ENCODE results near the gene ATP2B2. TPM values are rescaled to one million over a fixed set of nuclear protein-coding genes. Genes with fewer than 3 reads are reported as not detected.

The ATP2B2 gene
- total RNA-seq, 1 experiment from 2014 or later, result not detected

DNA sequence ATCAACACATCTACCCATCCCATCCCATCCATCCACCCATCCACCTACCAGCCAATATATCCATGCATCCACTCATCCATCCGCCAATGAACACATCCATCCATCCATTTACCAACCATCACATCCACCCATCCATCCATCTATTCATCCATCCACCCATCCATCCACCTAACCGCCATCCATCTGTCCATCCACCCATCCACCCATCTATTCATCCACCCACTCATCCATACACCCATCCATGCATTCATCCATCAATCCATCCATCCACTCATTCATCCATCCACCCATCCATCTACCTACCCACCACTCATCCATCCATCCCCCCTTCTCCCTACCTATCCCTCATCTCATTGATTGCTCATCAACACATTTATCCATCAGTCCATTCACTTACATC, 136.9 kb downstream of the ATP2B2 start:
- H3K27me3 Mint-ChIP-seq (ENCODE audit: unreplicated experiment), result peaks cover 88% of the 10 kb centered on the region
- DNase-seq, result no peak
- H3K27ac Mint-ChIP-seq (ENCODE audit: unreplicated experiment), result no peak overlapping the region
- TF ChIP-seq, protein P1, sequence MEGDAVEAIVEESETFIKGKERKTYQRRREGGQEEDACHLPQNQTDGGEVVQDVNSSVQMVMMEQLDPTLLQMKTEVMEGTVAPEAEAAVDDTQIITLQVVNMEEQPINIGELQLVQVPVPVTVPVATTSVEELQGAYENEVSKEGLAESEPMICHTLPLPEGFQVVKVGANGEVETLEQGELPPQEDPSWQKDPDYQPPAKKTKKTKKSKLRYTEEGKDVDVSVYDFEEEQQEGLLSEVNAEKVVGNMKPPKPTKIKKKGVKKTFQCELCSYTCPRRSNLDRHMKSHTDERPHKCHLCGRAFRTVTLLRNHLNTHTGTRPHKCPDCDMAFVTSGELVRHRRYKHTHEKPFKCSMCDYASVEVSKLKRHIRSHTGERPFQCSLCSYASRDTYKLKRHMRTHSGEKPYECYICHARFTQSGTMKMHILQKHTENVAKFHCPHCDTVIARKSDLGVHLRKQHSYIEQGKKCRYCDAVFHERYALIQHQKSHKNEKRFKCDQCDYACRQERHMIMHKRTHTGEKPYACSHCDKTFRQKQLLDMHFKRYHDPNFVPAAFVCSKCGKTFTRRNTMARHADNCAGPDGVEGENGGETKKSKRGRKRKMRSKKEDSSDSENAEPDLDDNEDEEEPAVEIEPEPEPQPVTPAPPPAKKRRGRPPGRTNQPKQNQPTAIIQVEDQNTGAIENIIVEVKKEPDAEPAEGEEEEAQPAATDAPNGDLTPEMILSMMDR (IDR thresholded peaks at IDR 0.05; ENCODE audit: unreplicated experiment), result no peak
- BruUV-seq (replicated peaks), result no TSS peak
- H3K4me1 Mint-ChIP-seq (ENCODE audit: low read depth, unreplicated experiment), result peaks cover 10% of the 10 kb centered on the region
- H3K4me3 Mint-ChIP-seq (ENCODE audit: low read depth, unreplicated experiment), result no peak overlapping the region
- intact Hi-C loops (cut with micrococcal nuclease; ENCODE audit: unreplicated experiment), result no loop called here
- CTCF ChIA-PET, result no interaction called here
- H3K36me3 Mint-ChIP-seq (ENCODE audit: insufficient read depth, unreplicated experiment), result no peaks in the 10 kb centered on the region
- peaks cover 3% of the 10 kb centered on the region for H3K9me3 Mint-ChIP-seq (ENCODE audit: low read depth, unreplicated experiment)

DNA sequence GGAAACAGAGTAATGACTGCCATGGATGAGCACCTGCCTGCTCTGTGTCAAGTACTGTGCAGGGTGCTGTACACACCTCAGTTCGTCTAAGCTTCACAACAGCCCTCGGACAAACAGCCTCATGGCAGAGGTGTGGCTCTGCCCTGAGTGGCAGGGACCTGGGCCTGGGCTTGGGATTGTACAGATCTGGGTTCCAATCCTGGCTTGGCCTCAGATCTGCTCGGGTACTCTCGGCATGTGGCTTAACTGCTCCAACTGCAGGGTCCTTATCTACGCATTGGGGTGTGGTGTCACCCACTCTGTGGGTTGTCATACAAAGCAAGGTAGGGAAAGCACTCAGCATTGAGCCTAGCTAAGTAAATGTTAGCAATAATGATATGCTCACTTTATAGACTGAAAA, 137.9 kb downstream of the ATP2B2 start:
- no peak for DNase-seq
- no TSS peak for BruUV-seq (replicated peaks)
- CTCF ChIA-PET, result interaction anchor here (1.0 kb wide), 1 partner anchor 50 kb away, joined by 5 read pairs; no protein-coding TSS in a partner anchor
- intact Hi-C loops (cut with micrococcal nuclease; ENCODE audit: unreplicated experiment), result no loop called here
- Mint-ChIP-seq H3K27ac (ENCODE audit: unreplicated experiment) (no peak overlapping the region), H3K4me3 (ENCODE audit: low read depth, unreplicated experiment) (no peak overlapping the region), H3K4me1 (ENCODE audit: low read depth, unreplicated experiment) (peaks cover 10% of the 10 kb centered on the region), H3K27me3 (ENCODE audit: unreplicated experiment) (peaks cover 90% of the 10 kb centered on the region), H3K36me3 (ENCODE audit: insufficient read depth, unreplicated experiment) (no peaks in the 10 kb centered on the region), H3K9me3 (ENCODE audit: low read depth, unreplicated experiment) (peaks cover 3% of the 10 kb centered on the region)
- TF ChIP-seq, protein P1 (IDR thresholded peaks at IDR 0.05; ENCODE audit: unreplicated experiment), result no peak

DNA sequence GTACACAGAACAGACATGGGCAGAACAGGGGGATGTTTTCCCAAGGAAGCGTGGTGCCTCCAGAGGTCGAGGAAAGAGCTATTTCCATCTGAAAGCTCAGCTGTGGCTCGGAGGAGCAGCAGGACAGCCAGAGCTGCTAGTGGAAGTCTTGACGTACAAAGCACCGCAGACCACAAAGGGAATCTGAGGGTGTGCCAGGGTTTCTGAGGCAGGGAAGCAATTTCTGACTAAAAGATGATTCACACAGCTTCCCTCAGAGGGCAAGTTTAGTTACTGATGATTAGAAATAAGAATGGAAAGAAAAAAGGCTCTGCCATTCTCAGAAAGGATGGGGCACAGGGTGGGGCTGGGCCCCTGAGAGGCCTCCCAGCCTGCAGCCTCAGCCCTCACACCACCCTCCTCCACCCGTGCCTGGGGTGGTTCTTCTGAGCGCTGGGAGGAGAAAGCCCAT, 138.7 kb downstream of the ATP2B2 start:
- H3K4me1 Mint-ChIP-seq (ENCODE audit: low read depth, unreplicated experiment), result peaks cover 10% of the 10 kb centered on the region
- H3K9me3 Mint-ChIP-seq (ENCODE audit: low read depth, unreplicated experiment), result peaks cover 3% of the 10 kb centered on the region
- no peaks in the 10 kb centered on the region for H3K36me3 Mint-ChIP-seq (ENCODE audit: insufficient read depth, unreplicated experiment)
- intact Hi-C loops (cut with micrococcal nuclease; ENCODE audit: unreplicated experiment), result no loop called here
- H3K27ac Mint-ChIP-seq (ENCODE audit: unreplicated experiment), result no peak overlapping the region
- CTCF ChIA-PET, result interaction anchor here (1.0 kb wide), 2 partner anchors 8 to 50 kb away, joined by 3 to 5 read pairs; no protein-coding TSS in a partner anchor
- H3K4me3 Mint-ChIP-seq (ENCODE audit: low read depth, unreplicated experiment), result no peak overlapping the region
- TF ChIP-seq, protein P1 (IDR thresholded peaks at IDR 0.05; ENCODE audit: unreplicated experiment), result no peak
- no peak for DNase-seq
- peaks cover 90% of the 10 kb centered on the region for H3K27me3 Mint-ChIP-seq (ENCODE audit: unreplicated experiment)
- no TSS peak for BruUV-seq (replicated peaks)

DNA sequence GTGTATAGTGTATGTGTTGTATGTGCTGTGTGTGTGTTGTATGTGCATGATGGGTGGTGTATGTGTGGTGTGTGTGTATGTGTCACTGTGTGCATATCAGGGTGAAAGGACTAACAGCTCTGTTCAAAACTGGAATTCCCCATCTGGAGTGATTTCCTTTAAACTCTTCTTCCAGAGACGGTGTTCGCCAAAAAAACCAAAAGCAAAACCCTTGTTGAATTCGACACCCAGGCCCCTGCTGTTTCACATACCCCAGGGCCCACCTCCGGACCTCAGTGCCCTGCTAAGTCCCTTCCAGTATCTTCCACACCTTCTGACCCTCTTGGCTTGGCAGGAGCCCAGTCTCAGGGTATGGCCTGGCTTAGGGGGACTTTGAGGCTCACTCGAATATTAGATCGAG, 139.6 kb downstream of the ATP2B2 start:
- Mint-ChIP-seq H3K4me3 (ENCODE audit: low read depth, unreplicated experiment) (no peak overlapping the region), H3K4me1 (ENCODE audit: low read depth, unreplicated experiment) (peaks cover 10% of the 10 kb centered on the region), H3K36me3 (ENCODE audit: insufficient read depth, unreplicated experiment) (no peaks in the 10 kb centered on the region), H3K27me3 (ENCODE audit: unreplicated experiment) (peaks cover 90% of the 10 kb centered on the region), H3K9me3 (ENCODE audit: low read depth, unreplicated experiment) (peaks cover 3% of the 10 kb centered on the region), H3K27ac (ENCODE audit: unreplicated experiment) (no peak overlapping the region)
- intact Hi-C loops (cut with micrococcal nuclease; ENCODE audit: unreplicated experiment), result no loop called here
- no peak for DNase-seq
- TF ChIP-seq, protein P1 (IDR thresholded peaks at IDR 0.05; ENCODE audit: unreplicated experiment), result no peak
- CTCF ChIA-PET, result interaction anchor here (1.0 kb wide), 1 partner anchor 9 kb away, joined by 3 read pairs; no protein-coding TSS in a partner anchor
- BruUV-seq (replicated peaks), result no TSS peak
